AG20443 (cell line): Measurements from ENCODE around the gene ULBP3.

Source experiments
- DNase-seq: peaks from one replicate; pipeline ENCODE4 v3.0.0; 2012; ENCODE audit warnings: low spot score, mixed read lengths

ULBP3 gene

GRCh38 chr6:150068720-150069648, at the start of gene ULBP3:
Gene ULBP3, minus strand, starts transcription at chr6:150069121. Its CDS starts 55 bp downstream, at chr6:150069066.
- DNase-seq, result peak; percentile 98

DNA sequence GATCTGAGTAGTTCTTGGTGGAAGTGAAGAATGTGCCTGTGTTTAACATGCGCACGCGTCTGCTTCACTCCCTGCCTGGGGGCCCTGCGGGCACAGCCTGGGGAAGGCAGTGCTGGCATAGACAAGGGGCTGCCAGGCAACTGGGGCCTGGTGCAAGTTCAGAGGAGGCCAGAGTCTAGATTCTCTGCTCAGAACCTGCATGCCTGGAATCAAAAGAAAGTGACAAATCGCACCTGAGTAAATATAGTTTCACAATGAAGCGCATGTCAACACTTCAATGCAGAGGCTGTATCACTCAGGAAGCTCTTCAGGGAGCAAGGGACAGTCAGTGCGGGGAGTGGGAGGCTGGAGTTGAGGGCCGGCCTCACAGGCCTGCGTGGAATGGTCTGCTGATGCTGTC, 49.7 kb upstream of the ULBP3 start:
- no peak for DNase-seq

- no peak for DNase-seq
These were observed 49.3 kb upstream of the ULBP3 start for GRCh38 chr6:150118203-150118602.

GRCh38 chr6:150116200-150116800, 47.4 kb upstream of the ULBP3 start:
- DNase-seq, result no peak

GRCh38 chr6:150115769-150116168, 46.8 kb upstream of the ULBP3 start:
- DNase-seq, result no peak

DNA sequence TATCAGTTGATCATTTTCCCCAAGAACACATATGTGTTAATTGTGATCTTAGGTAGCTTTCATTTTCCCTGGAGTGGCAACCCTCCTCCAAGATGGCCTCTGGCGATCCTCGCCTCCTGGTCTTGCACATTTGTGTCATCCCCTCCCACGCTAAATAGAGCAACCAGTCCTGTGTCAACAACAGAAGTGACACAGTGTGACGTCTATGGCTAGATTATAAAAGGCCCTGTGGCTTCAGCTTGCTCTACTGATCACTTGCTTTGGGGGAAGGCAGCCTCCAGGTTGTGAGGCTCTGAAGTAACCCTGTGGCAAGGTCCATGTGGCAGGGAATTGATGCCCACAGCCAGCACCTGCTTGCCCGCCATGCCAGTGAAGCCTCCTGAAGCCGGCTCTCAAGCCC, 43.3 kb upstream of the ULBP3 start:
- no peak for DNase-seq

- DNase-seq, result no peak
These were observed 33.9 kb upstream of the ULBP3 start for GRCh38 chr6:150102750-150103270.

- no peak for DNase-seq
These were observed 31.8 kb upstream of the ULBP3 start for GRCh38 chr6:150100745-150101144.

- no peak for DNase-seq
These were observed 31.0 kb upstream of the ULBP3 start for GRCh38 chr6:150099953-150100352.

DNA sequence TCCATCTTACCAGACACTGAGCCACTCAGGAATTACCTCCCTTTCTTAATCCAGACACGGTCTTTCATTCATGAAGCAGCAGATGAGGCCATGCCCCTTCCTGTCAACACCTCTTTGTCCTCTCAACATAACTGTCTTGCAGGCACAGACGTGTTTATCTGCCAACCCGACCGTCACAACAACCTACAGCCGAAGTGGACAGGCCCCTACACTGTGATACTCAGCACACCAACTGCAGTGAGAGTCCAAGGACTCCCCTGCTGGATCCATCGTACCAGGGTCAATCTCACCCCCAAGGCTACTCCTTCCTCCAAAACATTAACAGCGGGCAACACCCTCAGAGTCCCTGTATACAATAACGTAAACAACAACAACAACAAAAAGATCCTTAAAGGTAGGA, 30.6 kb upstream of the ULBP3 start:
- DNase-seq, result no peak

DNA sequence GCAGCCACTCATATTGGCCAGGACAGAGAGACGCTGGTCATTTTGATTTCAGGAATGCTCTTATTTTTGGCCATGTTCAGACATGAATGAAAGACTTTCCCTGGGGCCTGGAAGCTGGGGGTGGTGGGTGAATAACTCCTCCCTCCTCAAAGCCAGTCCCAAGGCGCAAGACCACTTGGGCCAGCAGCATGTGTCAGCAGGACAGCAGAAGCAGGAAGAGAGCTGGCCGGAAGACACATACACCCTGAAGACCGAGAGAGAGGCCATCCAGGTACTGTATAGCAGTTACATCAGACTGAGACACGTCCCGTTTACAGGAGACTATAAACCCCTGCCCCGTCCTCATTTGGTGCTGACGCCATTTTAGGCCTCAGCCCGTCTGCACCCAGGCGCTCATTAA, 29.2 kb upstream of the ULBP3 start:
- no peak for DNase-seq

GRCh38 chr6:150093397-150093796, 24.5 kb upstream of the ULBP3 start:
- DNase-seq, result no peak

DNA sequence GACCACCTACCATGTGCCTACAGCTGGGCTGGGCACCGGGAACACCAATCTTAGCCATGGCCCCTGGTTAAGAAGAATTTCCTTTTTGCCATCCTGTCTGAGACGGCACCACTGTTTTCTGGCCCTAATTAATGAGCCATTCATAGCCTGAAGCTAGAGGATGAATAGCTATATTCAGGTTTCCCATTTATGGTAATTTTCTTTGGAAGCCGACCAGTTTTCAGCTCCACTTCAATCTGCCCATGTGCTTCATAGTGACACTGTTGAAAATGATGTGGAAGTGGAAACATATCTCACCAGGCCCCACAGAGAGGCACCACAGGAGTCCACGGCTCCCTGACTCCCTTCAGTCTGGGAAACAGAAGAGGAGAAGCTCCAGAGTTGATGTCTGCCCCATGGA, 22.6 kb upstream of the ULBP3 start:
- no peak for DNase-seq

GRCh38 chr6:150090328-150090727, 21.4 kb upstream of the ULBP3 start:
- DNase-seq, result no peak

DNA sequence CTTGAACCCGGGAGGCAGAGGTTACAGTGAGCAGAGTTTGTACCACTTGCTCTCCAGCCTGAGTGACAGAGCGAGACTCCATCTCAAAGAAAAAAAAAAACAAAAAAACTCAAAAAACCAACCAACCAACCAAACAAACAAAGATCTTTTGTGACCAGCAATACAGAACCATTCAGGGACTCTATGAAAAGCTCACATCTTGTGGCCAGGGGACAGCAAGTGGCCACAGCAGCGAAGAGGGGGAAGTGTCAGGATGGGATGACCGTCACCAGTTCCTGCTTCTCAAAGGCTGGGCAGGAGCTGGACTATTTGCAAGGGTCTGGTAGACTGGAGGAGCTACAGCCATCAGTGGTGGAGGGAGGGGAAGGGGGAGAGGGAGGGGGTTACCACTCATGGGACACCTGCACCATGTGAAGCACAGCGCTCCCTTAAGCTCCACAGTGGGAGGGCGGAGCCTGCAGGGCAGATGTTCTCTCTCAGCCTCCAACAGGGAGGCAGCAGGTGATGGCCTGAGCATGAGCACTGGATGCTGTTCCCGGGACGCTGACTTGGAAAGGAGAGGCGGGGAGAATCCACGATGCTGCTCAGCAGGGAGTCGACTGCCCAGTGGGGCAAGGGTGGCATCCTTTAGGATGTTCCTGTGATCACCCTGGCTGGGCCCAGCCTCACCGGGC, 19.7 kb upstream of the ULBP3 start:
- no peak for DNase-seq

GRCh38 chr6:150087336-150087735, 18.4 kb upstream of the ULBP3 start:
- no peak for DNase-seq

DNA sequence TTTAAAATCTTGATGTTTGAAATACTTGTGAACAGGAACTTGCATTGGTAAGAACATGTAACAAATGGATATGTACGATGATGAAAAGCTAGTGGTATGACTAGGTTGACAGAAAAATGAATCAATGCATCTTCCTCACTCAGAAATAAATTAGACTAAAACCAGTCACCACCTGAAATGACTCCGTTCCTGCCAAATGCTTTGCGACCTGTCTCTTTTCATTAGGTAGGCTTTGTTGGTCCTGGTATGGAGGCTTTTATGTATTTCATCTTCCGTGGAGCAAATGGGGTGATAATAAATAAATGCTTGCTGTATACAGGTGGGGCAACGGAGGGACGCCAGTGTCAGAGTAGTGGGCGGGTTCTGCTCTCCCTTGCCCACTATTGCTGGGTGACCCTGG, 17.1 kb upstream of the ULBP3 start:
- DNase-seq, result no peak

DNA sequence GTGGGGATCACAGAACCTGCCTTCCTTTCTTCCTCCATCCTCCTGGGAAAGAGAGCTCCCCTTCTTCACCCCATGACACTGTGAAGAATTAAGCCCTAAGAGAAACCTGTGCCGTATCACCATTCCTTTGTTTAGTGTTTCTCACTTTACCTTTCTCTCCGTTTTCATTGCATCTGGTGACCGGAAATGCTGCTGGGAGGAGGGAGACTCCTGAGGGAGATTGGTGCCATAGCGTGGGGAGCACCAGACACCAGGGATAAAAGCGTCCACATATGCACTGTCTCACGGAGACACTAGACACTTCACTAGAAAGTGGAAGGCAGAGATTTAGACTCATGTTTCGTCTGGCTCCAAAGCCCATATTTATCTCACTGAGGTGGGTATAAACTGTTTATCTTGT, 15.5 kb upstream of the ULBP3 start:
- no peak for DNase-seq

DNA sequence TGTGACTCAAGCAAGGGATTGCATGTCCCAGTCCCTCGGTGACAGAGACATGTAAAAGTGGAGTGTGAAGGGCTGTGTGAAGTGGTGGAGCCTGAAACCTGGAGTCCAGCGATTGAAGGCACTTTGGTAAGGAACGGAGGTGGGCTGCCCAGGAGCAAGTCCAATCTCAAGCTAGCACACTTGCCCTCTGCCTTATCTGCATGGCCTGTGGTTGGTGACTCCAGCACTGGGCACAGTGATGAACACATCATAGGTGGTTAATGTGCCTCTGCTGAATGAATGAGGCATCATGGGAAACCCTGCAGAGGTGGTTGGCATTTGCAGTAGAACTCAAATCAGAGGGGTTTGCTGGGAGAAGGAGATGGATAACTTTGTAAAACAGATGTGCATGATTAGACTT, 14.9 kb upstream of the ULBP3 start:
- DNase-seq, result no peak

DNA sequence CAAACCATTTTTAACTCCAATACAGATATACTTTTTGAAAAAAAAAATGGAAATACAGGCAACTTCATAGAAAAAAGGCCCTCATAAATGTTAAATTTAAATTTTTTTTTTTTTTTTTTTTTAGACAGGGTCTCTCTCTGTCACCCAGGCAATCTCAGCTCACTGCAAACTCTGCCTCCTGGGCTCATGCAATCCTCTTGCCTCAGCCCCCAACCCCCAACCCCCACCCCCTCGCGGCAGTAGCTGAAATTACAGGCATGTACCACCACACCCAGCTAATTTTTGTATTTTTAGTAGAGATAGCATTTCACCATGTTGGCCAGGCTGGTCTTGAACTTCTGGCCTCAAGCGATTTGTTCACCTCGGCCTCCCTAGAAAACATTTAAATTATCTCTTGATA, 12.8 kb upstream of the ULBP3 start:
- no peak for DNase-seq

GRCh38 chr6:150079604-150080003, 10.7 kb upstream of the ULBP3 start:
- no peak for DNase-seq

GRCh38 chr6:150078788-150079187, 9.9 kb upstream of the ULBP3 start:
- DNase-seq, result no peak
